NCI-H2196 treated with DMSO at 0.1 percent for 48 hours (cell line): Measurements from ENCODE around the gene RESP18.
"Not testable (repeated sequence)": the region's sequence is repeated elsewhere in the genome, so short reads cannot be mapped to it uniquely, and the experiment has no call there.

ENCODE experiments used
- DNase-seq: peaks from one replicate; lab custom pipeline; 2025; ENCODE audit not compliant: unreplicated experiment; lab: John Stamatoyannopoulos, UW

RESP18 gene

DNA sequence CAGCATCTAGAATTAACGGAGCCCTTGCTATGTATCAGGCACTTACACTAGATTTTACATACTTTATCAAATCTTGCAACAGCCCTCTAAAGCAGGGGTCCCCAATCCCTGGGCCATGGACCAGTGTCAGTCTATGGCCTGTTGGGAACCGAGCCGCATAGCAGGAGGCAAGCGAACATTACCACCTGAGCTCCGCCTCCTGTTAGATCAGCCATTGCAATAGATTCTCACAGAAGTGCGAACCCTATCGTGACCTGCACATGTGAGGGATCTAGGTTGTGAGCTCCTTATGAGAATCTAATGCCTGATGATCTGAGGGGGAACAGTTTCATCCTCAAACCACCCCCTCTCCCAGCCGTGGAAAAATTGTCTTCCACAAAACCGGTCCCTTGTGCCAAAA is 39.9 kb downstream of the RESP18 start:
- DNase-seq = no peak

DNA sequence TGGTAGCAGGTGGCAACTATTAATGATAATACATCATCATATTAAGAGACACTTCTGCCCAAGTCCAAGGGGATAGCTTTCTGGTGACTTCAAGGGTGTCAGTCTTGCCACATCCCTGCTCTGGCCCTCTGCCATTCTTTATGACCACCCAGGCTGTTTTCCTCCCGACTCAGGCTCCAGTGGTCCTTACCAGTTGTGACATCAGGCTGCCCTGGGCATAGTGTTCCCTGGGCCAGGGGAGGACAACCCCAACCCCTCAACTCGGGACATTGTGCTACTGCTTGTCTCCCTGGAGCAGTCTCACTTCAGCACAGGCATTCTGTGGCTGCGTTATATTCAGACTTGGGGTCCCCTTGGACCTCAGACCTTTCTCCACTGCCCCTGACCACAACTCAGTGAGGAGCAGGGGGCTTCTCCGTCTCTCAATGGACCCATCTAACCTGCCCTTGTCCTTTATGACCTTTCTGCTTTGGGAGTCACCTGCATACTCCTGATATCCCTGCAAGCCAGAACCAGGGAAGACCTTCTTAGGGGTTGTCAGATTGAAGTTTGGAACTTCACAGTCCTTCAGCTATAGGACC is 40.5 kb downstream of the RESP18 start:
- no peak for DNase-seq

DNA sequence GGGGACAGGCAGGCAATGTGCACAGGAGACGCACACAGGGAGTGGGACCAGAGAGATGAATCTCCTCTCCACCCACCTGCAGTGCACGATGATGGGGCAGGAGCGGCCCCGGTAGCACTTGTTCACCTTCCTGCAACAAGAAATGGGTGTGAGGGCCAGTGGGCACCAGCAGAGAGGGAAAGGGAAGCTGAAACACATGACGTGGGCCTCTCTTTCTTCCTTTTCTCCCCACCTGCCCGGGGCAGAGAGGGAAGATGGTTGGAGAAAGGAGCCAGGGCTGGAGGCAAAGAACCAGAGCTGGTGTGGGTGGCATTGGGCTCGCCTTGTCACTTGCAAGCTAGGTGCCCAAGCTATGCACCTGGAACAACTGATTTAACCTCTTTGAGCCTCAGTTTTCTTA is 41.1 kb downstream of the RESP18 start:
- no peak for DNase-seq

DNA sequence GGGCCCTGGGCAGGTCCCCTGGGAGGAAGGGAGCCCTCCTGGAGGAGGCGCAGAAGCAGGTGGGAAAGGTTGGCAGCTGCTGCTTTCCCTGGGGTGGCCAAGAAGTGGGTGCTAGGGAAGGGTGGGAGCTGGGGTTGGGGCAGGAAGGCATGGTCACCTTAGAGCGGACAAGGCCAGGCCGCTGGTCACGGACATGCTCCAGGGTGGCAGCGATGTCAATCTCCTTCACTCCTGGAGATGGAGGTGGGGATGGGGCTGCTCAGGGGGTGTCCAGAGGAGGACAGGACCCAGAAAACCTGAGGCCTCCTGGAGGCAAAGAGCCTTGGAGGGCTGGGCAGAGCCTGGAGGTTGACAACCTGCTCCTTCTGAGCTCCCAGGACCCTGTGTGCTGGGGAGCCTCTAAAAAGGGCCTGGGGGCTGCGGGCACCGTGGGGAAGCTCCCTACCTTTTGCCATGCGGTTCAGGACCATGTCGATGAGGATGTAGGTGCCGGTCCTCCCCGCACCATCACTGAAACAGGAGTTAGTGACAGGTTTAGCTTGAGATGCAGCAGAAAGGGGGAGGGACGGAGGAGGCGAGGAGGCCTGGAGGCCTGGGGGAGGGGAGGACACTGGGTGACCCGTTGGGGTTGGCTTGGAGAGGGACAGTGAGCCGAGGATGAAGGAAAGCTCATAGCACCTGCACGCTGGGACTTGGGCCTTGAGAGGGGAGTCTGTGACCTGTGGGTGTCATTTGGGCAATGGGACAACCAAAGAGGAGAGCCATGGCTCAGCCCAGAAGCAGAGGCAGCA is 42.0 kb downstream of the RESP18 start:
- DNase-seq = no peak

DNA sequence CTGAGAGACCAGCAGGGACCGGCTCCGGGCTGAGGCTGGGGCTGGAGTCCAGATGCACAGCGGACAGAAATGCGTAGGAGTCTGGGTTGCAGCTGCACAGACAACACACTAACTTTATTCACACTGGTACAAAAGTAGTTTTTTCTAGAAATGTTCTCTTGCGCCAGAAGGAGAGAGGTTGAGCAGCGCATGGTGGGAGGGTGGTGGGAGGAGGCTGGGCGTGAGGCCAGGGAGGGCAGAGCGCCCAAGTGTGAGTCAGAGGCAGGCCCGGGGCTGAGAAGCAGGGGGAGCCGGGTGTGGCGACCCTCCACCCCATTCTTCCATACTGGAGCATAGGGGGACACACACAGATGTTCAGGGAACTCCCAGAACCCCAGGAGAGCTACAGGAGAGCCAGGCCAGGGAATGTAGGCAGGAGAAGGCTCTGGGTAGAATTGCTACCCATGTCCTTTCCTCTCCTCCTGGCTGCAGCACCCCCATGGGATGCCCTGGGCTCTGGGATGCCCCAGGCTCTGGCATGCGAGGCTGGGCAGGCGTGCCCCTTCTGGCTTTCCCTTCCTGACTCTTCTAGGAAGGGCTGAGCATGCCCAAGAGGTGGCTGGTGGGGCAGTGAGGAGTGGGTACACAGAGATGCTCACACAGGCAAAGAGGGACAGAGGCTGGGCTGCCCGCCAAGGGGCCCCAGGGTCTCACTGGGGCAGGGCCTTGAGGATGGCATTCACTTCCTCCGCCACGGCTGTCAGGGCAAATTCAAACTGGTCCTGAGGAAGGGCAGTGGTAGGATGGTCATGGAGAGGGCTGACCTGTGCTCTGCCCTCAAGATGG is 42.8 kb downstream of the RESP18 start:
- no peak for DNase-seq

DNA sequence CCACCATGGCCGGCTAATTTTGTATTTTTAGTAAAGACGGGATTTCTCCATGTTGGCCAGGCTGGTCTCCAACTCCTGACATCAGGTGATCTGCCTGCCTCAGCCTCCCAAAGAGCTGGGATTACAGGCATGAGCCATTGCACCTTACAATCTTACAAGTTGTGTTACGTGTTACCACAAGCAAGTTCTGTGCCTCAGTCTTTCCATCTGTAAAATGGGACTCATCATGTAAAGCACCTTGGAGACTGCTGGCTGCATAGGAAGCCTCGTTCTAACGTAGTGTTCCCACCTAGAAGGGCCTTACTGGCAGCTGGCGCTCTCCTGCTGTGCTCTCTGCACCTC is 43.4 kb downstream of the RESP18 start:
- no peak for DNase-seq

DNA sequence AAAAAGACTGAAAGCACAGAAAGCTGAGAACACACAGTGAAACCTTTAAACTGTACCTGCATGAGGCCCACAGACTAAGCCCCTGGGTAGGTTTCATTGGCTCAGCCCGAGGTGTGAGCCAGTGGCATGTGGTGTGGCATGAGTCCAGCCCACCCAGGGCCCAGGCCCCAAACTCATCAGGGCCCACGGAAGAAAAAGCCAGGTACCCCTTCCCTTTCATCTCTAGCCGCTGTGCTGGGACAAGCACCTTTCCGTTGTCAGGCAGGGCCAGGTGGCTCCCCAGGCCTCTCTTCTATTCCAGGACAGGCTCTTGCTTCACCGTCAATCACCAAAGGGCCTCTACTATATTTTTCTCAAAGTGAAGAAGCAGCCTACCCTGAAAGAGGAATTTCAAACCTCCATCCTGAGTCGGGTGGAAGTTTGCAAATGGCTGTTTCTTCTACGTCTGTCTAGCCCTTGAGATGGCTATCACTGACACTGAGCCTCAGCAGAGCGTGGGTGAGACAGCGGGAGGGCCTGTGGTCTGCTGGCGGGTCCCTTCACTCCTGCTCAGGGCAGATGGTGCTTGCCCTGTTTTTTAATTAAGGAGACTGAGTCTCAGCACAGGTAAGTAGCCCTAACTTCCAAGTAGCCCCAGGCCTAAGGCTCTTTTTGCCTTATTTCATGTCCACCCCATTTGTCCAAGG is 44.8 kb downstream of the RESP18 start:
- no peak for DNase-seq

DNA sequence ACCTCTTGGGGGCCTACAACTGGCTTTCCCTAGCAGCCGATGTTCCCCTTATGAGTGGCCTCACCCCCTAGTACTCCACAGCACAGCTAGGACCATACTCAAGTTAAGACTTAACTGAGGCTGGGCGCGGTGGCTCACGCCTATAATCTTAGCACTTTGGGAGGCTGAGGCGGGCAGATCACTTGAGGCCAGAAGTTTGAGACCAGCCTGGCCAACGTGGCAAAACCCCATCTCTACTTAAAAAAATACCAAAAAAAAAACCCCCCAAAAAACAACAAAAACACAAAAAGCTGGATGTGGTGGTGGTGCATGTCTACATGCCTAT is 45.5 kb downstream of the RESP18 start:
- DNase-seq = not testable (repeated sequence)

DNA sequence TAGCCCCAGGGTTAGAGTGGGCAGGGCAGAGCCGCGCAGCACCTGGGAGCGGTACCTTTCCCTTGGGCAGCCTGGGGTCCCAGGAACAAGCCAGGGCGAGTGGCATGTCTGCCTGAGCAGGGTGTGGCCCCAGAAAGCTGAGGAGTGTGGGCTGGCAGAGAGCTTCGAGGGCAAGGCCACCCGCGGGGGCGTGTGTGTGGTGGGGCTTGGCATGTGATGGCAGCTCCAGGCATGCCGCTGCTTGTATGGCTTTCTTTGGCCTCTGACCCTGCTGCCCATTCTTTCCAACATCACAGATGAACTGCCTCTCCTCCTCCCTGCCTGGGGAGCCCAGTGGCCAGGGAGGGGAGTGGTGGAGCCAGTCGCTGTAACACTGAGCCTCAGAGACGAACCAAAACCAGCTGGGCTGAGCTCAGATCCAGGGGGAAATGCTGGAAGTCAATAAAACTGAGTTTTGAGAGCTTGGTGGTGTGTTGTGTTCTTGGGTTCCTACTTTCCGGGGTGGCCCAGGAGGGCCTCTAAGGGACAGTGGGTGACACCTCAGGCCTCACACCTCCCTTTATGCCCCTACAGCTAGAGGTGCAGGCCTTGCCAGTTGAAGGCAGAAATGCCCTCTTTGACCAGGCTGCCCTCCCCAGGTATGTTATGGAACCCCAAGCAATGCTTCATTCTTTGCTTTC is 46.0 kb downstream of the RESP18 start:
- DNase-seq = no peak

DNA sequence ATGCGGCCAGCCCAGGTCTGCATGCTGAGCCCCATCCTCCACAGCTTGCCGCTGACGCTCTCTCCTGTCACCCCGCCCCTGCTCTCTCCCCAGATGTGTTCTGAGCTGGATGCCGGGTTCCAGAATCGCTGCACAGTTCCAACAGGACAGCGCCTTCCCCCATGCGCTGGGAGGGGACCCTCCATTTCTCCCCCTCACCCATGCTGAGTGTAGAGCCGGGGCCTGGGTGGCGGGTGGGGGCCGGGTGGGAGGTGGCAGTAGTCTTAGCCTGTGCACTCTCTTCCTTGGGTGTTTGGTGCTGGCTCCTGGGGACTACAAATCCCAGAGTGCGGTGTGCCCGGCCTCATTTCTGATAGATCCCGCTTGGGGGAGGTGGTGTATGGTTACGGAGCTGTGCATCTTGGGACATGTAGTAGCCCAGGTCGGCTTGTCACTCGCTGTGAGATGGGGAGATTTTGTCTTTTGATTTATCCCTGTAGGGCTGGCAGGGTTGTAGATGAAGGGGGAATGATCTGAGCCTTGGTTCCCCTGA is 46.6 kb downstream of the RESP18 start:
- no peak for DNase-seq

DNA sequence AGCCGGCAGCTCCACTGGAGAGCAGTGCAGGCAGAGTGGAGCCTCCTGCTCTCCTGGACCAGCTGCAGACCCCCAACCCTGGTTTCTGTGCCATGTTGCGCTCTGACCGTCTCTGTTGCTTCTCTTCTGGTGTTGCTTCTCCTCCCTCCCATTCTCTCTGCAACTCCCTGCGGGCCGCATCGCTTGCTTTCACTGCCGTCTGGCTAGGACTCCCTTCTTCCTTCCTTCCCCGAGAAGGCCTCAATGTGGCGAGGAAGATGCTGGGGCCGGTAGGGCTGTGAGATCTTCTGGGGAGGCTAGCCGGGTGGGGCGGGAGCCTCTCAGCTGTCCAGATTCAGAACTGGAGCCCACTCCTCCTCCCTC is 47.2 kb downstream of the RESP18 start:
- no peak for DNase-seq

DNA sequence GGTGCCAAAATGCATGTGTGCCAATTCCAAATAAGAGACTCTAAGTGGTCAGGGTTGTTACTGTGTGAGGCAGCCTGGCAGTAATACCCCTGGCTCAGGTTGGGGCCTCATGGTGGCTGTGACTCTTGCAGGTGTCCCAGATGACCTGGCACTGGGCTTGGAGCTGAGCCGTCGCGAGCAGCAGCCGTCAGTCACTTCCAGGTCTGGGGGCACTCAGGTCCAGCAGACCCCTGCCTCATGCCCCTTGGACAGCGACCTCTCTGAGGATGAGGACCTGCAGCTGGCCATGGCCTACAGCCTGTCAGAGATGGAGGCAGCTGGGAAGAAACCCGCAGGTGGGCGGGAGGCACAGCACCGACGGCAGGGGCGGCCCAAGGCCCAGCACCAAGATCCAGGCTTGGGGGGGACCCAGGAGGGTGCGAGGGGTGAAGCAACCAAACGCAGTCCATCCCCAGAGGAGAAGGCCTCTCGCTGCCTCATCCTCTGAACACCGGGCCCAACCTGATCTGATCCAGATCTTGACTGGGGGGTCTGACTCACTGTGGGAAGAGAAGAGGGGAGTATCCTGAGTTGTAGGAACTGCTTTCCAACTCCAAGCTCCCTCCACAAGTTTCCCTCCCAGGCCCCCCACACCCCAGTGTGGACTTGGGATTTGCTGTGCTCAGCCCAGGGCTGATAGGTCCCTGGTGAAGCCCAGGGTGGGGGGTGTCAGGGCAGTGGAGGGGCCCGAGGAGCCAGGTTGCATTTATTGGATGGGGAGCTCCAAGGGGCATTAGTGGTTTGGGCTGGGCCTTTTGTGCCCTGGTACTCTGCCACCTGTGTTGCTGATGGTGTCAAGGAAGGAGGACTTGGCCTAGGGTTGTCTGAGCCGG is 47.8 kb downstream of the RESP18 start:
- no peak for DNase-seq

DNA sequence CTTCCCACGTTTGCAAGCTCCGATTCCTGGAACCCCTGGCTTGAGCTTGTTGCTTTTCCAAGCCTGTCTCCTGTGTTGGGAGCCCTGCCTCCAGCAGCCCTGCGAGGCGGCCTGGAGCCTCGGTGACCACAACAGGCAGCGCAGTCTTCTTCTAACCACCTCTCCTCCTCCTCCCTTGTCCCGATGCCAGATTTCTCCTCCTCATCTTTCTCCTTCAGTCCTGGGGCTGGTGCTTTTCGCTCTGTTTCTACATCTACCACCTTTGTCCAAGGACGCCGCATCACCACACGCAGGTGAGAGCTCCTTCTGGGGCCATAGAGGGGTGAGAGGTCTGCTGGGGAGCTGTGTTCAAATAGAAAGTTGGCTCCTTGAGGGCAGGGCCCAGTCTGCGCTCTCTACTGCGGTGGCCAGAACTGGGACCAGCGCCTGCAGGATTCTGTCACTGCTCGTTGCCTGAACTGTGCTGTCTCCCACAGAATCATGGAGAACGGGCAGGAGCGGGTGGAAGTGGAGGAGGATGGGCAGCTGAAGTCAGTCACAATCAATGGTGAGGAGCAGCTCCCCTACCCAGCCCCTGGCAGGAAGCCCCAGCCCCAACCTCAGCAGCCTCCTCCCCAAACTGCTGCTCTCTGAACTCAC is 49.5 kb downstream of the RESP18 start:
- DNase-seq = no peak

DNA sequence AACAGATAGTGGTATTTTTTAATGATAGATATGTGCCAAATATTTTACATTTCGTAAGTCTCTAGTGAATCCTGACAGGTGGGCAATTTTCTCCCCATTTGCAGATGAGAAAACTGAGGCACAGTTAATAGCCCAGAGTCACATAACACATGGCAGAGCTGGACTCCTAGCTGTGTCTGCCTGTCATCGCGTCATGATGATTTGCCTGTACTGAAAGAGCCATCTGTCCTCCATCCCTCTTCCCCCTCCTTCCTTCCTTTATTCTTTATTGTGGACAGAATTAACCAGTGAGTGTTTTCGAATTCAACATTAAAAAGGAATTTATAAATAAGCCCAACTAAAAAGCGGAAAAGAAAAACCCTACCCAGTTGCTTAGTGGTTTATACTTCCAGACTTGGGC is 50.2 kb downstream of the RESP18 start:
- no peak for DNase-seq

DNA sequence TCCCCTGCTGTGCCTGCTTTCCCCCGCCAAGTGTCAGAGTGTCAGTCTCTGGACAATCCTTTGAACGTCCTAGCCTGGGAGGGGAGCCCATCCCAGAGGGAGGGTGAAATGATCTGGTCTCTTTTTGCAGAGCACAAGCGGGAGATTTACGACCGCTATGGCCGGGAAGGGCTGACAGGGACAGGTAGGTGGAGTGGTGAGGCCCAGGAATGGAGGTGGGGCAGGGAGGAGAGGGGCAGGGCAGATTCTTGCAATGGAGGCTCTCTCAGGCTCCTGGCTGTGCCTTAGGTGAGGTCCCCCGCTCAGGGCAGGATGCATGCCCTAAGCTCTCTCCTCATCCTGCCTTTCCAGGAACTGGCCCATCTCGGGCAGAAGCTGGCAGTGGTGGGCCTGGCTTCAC is 51.0 kb downstream of the RESP18 start:
- DNase-seq = no peak

DNA sequence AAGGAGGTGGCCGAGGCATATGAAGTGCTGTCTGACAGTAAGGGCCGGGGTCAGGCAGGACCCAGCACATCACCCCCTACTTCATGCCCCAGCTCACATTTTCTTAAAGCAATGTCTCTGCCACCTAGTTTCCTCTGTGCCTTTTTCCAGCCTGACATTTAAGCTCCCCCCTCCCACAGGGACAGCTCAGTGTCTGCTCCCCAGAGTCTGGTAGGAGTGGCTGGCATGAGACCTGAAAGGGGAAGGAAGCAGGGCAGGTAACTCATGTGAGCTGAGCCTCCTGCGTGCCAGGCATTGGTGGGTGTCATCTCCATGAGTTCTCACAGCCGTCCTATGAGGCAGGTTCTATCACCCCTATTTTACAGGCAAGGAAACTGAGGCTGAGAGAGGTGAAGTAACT is 51.9 kb downstream of the RESP18 start:
- DNase-seq = no peak

DNA sequence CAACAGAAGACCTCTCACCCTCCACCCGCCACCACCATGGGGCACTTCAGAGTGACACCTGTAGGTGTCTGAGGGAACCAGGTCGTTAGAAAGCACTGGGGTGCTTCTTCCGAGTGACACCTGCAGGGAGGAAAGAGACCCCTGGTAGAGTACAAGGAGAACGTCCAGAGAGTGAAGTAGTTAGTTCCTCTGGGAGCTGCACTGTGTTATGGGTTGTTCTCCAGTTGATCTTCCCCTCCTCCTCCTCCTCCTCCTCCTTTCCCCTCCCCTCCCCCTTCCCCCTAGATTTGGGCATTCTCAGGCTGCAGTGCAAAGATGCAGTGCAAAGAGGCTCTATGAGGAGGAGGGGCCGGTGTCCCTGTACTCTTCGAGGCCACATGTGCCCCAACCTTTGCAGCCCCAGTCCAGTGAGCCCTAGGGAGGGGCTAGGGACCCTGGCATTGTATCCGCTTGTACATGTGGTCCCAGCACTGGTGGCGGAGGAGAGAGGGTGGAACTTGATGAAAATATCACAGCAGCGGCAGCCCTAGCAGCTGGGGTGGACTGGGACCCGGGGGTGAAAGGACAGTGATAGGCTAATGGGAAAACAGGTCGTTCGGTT is 52.5 kb downstream of the RESP18 start:
- no peak for DNase-seq

DNA sequence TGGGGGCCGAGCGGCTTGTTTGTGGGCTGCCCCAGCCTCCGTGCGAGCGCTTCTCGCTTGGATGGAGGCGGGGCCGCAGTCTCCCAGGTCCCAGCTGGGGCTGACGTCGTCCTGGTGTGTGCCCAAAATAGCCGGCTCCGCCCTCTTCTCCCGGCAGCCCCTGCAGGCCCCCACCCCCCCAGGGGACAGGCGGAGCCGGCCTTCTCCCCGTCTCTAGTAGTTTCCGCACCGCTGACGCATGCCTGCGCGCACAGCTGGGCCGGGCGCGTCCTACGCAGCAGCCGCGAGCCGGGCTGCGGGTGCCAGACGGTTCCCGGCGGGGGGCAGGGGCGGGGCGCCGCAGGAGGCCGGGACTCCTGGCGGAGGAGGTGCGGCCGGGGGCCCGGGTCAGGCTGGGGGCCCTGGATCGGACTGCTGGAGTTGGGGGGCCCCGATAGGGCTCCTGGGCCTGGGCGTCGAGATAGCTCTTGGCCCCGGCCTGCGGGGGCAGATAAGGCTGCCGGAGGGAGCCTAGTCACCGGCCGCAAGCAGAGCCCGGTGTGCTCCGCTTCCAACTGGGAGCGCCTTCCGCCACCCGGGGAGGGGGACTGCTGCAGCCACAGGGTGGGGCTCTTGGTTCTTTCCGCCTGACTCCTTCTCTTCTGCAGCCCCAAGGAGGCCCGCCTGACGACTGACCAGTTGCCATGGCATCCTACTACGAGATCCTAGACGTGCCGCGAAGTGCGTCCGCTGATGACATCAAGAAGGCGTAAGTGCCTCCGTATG is 53.2 kb downstream of the RESP18 start, which contains the start of gene DNAJB2:
TSS of gene DNAJB2 (plus strand) at position 216 of the 765 bp plus-strand sequence. CDS start at position 684, 468 bp downstream.
- DNase-seq = peak; percentile 96
